Measurements from ENCODE around the gene ZNRF2. TPM values are rescaled to one million over a fixed set of nuclear protein-coding genes. Genes with fewer than 3 reads are reported as not detected.

The ZNRF2 gene
- total RNA-seq, 1 donor from 2014 or later, result 11.7 TPM

DNA sequence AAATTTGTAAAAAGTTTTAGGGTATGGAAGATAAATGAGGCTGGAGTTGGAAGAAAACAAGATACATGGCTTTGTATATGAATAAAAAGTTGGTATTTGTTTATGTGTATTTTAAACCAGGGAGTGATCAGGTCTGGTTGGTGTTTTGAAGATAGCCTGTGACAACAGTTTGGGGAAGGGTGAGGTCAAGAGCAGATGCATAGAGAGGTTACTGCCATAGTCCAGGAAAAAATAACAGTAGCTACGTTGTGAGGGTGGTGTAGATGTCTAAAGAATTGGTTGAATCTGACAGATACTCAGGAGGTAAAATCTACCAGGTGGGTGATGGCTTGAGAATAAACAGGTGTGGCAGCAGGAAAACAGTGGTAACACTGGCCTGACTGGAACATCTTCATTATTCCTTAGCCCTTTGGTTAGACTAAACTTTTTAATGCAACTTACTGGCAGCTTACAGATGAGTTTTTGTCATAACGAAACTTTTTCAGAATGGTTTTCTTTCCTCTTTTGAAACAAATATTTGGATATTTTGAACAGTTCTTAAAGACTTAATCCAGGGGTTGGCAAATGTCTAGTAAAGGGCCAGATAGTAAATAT is 25.5 kb downstream of the ZNRF2 start:
- DNase-seq (ENCODE audit: low spot score), result no peak
- intact Hi-C loops (cut with DNase I), result no loop called here

DNA sequence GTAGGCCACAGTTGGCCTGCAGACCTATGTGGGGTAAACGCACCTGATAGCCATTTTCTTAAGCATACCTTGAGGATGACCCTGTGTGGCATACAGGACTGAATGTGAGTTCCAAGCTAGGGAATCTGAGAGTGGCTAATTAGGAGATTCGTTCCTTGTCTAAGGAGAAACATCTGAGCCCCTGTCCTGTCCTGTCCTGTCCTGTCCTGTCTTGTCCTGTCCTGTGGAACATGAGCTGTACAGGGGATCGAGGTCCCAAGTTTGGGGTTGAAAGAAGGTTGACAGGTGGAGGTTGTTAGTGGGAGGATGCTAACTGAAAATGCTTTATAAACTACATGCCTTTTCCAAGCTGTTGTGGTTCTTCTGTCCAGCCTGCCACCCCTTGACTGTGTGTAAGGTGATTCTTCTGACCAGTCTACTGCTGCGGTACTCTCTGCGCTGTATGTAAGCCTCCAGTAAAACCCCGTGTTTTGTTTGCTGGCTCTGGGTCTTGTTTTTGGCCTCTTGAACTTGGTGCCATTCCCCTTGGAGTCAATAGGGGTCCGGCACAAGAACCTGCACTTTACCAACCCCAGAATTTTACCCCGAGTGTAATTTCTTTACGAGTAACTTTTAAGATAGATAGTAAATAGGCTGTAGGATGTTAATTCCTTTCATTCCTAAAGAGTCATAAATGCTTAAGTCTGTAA is 26.4 kb downstream of the ZNRF2 start:
- intact Hi-C loops (cut with DNase I), result no loop called here
- no peak for DNase-seq (ENCODE audit: low spot score)

GRCh38 chr7:30312178-30312577 is 27.8 kb downstream of the ZNRF2 start:
- DNase-seq (ENCODE audit: low spot score), result no peak
- intact Hi-C loops (cut with DNase I), result no loop called here

GRCh38 chr7:30313348-30313747 is 29.0 kb downstream of the ZNRF2 start:
- DNase-seq (ENCODE audit: low spot score), result no peak
- intact Hi-C loops (cut with DNase I), result no loop called here

GRCh38 chr7:30313793-30314192 is 29.4 kb downstream of the ZNRF2 start:
- intact Hi-C loops (cut with DNase I), result no loop called here
- DNase-seq (ENCODE audit: low spot score), result no peak

DNA sequence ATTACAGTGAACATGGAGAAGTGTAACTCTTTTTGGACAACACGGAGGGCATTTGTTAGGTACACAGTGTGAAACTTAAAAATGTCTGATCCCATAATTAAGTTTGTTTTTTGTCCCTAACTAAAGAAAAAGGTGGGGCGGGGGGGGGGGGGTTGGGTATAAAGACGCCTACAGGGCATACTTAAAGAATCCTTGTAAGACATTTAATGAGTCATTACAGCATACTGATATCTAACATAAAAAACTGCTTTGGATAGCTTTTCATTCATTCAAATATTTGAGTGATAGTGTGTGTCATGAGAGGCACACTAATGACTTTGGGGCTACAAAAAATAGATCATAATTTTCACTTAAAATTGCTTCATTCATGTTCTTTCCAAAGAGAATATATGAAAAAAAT is 31.2 kb downstream of the ZNRF2 start:
- intact Hi-C loops (cut with DNase I), result no loop called here
- no peak for DNase-seq (ENCODE audit: low spot score)

- no peak for DNase-seq (ENCODE audit: low spot score)
- intact Hi-C loops (cut with DNase I), result no loop called here
Observed at GRCh38 chr7:30320392-30320791, 36.0 kb downstream of the ZNRF2 start.

DNA sequence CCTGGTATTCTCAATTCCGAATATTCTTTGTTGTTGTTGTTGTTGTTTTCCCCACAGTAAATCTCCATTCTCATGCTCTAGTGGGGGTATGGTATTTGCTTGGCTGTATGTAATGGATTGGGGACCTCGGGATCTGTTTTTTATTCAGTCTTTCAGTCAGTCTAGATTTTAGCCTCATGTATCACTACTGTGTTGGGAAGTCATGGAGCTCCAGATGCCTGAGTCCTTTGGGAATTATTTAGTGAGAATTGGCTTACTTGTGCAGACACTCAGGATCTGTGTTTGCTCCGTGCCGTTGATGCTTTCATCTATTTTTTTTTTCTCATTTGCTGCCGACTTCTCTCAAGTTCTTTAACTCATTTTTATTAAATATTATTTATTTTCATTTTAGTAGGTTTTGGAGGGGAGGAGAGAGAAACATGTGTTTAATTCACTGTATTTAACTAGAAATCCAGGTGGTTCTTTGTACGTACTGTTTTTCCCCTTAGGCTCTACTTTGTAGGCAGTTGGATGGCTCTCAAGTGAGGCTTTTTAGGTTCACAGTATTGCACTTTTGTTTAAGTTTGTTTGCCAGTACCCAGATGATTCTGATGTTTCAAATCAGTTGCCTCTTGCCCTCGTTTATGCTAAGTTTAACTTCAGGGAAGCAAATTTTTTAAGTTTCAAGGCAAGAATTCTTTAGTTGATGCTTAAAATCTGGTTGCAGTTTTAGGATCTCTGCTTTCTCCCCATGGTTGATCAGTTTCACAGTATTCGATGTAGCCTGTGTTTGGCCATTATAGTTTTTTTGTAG is 36.9 kb downstream of the ZNRF2 start:
- DNase-seq (ENCODE audit: low spot score), result no peak
- intact Hi-C loops (cut with DNase I), result no loop called here

GRCh38 chr7:30321882-30322192 is 37.4 kb downstream of the ZNRF2 start:
- intact Hi-C loops (cut with DNase I), result no loop called here
- DNase-seq (ENCODE audit: low spot score), result no peak

DNA sequence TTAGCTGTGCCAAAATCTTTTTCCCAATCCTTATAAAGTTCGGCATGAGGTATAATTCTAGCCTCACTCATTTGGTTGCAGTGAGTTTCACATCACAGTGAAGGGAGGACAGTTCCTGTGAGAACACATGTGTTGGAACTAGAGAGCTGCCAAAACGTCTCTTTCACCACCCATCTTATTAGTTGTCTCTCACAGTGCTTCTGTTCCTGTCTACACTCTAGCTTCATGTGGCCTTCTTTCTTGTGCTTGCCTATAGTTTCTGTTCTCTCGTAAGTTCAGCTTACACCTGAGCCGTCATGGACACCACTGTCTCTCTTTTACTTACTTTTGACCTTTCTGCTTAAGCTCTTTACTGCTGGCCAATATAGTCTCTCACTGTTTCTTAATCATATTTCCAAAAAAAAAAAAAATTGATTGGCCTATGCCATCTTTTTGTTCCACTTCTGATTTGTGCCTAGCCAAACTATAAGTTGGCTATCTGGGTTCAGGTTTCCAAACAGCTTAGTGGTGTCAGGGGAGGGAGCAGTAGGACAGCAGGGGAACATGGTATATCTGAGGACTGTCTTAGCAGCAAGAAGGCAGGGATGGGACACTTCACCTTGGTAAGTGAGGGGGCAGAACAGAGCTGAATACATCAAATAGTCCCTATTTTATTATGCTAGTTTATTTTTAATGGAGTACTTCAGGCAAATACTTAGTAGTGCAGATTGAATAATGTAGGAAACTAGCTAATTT is 38.0 kb downstream of the ZNRF2 start:
- intact Hi-C loops (cut with DNase I), result no loop called here
- no peak for DNase-seq (ENCODE audit: low spot score)

DNA sequence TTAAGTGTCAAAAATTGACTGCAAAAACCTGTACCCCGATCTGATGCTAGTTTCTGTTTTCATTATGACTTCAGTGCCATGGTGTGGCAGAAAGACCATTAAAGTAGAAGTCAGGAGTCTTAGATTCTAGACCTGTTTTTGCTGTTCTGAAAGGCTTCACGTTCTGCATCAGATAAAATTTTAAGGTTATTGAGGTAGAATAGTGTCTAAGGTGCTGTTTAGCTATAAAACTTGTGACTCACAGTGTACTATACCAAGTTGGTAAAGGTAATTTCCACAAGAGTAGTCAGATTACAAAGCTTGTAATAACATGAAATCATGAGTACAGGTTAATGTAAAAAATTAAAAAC is 38.6 kb downstream of the ZNRF2 start:
- no peak for DNase-seq (ENCODE audit: low spot score)
- intact Hi-C loops (cut with DNase I), result no loop called here

GRCh38 chr7:30327813-30328212 is 43.4 kb downstream of the ZNRF2 start:
- no peak for DNase-seq (ENCODE audit: low spot score)
- intact Hi-C loops (cut with DNase I), result no loop called here

GRCh38 chr7:30328381-30328780 is 44.0 kb downstream of the ZNRF2 start:
- DNase-seq (ENCODE audit: low spot score), result no peak
- intact Hi-C loops (cut with DNase I), result no loop called here

DNA sequence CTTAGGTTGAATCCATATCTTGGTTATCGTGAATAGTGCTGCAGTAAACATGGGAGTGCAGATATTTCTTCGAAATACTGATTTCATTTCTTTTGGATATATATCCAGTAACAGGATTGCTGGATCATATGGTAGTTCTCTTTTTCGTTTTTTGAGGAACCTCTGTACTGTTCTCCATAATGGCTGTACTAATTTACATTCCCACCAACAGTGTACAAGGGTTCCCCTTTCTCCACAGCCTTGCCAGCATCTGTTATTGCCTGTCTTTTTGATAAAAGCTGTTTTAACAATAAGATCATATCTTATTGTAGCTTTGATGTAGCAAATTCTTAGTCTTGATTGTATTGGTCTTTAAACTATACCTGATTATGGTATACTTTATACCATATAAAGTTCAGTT is 45.3 kb downstream of the ZNRF2 start:
- intact Hi-C loops (cut with DNase I), result no loop called here
- DNase-seq (ENCODE audit: low spot score), result no peak

DNA sequence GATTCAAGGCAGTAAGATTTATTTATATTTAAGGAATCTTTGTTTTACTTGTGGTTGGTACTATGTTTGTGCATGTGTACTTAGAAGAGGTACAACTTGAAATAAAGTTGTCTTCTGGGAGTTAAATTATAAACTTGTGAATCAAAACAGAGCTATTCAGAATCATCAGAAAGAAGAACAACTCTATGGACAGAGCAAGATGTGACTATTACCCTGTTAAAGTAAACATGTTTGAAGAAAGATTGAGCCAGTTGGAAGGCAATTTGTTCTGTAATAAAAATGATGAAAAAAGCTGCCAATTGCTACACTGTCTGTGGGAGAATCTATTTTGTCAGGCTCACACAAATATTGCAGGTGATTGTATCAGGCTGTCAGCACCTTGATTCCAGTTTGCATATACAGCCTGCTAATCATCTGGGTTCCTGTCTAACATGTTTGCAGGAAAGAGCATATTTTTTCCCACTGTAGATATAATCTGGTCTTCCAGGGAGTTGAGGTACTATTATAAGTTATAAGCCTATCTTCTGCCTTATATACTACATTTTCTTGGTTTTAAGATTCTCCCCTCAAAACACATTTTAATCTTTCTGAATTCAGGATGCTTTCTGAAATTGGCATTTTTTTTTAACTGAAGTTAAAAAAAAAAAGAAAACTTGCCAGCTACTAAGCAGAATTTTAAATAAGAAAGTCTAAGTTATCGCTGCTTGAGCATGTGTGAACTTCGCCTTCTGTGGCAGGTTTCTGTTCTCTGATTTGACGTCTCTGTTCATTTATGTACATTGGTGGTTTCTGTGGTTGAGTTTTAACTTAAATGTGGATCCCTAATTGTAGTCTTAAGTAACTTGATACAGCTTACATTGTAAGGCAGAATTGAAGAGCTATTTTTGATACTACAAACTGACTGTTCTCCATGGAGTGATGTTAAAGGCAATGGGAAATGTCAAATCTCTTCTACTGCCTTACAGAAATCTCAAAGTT is 46.0 kb downstream of the ZNRF2 start:
- DNase-seq (ENCODE audit: low spot score), result no peak
- intact Hi-C loops (cut with DNase I), result no loop called here

DNA sequence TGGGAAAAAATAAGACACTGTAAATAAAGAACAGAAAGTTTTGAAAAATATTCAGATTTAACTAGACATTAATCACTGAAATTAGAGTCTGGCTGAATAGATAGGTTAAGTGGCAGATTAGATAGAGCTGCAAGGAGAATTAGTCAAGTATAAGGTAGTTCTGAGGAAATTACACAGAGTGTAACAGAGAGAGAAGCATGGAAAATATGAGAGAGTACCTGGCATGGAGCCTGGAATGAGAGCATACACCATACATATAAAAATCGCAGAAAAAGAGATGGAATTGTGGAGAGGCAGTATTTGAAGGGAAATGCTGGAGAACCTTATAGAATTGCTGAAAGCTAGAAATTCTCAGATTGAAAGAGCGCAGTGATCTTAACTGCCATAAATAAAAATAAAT is 46.9 kb downstream of the ZNRF2 start:
- intact Hi-C loops (cut with DNase I), result no loop called here
- DNase-seq (ENCODE audit: low spot score), result no peak

DNA sequence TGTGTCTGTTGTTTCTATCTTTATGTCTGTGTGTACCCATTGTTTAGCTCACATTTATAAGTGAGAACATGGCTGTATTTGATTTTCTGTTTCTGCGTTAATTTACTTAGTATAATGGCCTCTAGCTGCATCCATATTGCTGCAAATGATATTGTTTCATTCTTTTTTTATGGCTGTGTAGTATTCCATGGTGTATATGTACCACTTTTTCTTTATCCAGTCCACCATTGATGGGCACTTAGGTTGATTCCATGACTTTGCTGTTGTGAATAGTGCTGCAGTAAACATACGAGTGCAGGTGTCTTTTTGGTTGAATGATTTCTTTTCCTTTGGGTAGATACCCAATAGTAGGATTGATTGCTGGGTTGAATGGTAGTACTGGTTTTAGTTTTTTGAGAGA is 48.2 kb downstream of the ZNRF2 start:
- DNase-seq (ENCODE audit: low spot score), result no peak
- intact Hi-C loops (cut with DNase I), result no loop called here

- no peak for DNase-seq (ENCODE audit: low spot score)
- intact Hi-C loops (cut with DNase I), result no loop called here
Observed at GRCh38 chr7:30335763-30336487, 51.5 kb downstream of the ZNRF2 start.

GRCh38 chr7:30344513-30344912 is 60.1 kb downstream of the ZNRF2 start:
- no peak for DNase-seq (ENCODE audit: low spot score)
- intact Hi-C loops (cut with DNase I), result no loop called here

All from cardiac septum (tissue), 1 donor.